Natural killer cell treated with Interleukin-12 subunit alpha and Interleukin-12 subunit beta and Interleukin-15 and Interleukin-18, amount 100 ng/mL, for 72 hours (primary cell): ENCODE measurements around the gene FGD1. TPM values are rescaled to one million over a fixed set of nuclear protein-coding genes. Genes with fewer than 3 reads are reported as not detected.

Source experiments
- ATAC-seq, 2 donors: fragments of 150-1000 bp; cut with Tn5 transposase in 1 of 2; sonication (Bioruptor Pico), chemical (Tn5 transposase) in 1 of 2; 2 replicates each; pipeline ENCODE4 v1.10.0; 2021
- DNase-seq: peaks from one replicate; pipeline ENCODE4 v3.0.0; 2022; ENCODE audit warnings: low spot score
- H3K27ac Mint-ChIP-seq, 2 donors: 1 replicate in 1 of 2; 2 replicates in 1 of 2; pipeline ENCODE4 v1.8.0; 2022; ENCODE audit warnings: mixed read lengths in 2 of 2, mild to moderate bottlenecking in 1 of 2, moderate library complexity in 1 of 2
- H3K27me3 Mint-ChIP-seq, 2 donors: 1 replicate in 1 of 2; 2 replicates in 1 of 2; pipeline ENCODE4 v1.8.0; 2022; ENCODE audit warnings: mixed read lengths in 2 of 2
- H3K36me3 Mint-ChIP-seq: one replicate; pipeline ENCODE4 v1.8.0; 2022; ENCODE audit warnings: mixed read lengths
- H3K4me1 Mint-ChIP-seq, 2 donors: 1 replicate in 1 of 2; 2 replicates in 1 of 2; pipeline ENCODE4 v1.8.0; 2022; ENCODE audit warnings: low read depth in 2 of 2, mixed read lengths in 2 of 2, mild to moderate bottlenecking in 1 of 2
- H3K4me3 Mint-ChIP-seq: one replicate; pipeline ENCODE4 v1.8.0; 2022; ENCODE audit warnings: mixed read lengths
- H3K9me3 Mint-ChIP-seq: 2 replicates; pipeline ENCODE4 v1.8.0; 2022; ENCODE audit warnings: mixed read lengths
- total RNA-seq, 2 donors: library from RNA; stranded (reverse); gene quantifications; one replicate each; pipeline ENCODE4 v1.2.3, GENCODE V29; 2022

Gene FGD1
- total RNA-seq, 2 donors from 2014 or later: not detected

GRCh38 chrX:54407266-54407665 is 88.8 kb downstream of the FGD1 start:
- DNase-seq (no peak), ATAC-seq (no peak)
- H3K36me3 Mint-ChIP-seq: no peaks in the 10 kb centered on the region
- H3K4me1 Mint-ChIP-seq: peaks cover 0 to 13% of the 10 kb centered on the region in 2 donors
- no peak overlapping the region for H3K27ac Mint-ChIP-seq
- H3K27me3 Mint-ChIP-seq: peaks cover 24 to 26% of the 10 kb centered on the region in 2 donors
- no peak overlapping the region for H3K4me3 Mint-ChIP-seq
- no peaks in the 10 kb centered on the region for H3K9me3 Mint-ChIP-seq

GRCh38 chrX:54397113-54397512 is 98.9 kb downstream of the FGD1 start:
- no peaks in the 10 kb centered on the region for H3K36me3 Mint-ChIP-seq
- DNase-seq (no peak), ATAC-seq (no peak)
- no peaks in the 10 kb centered on the region for H3K9me3 Mint-ChIP-seq
- no peak overlapping the region for H3K4me3 Mint-ChIP-seq
- no peaks in the 10 kb centered on the region for H3K4me1 Mint-ChIP-seq
- H3K27ac Mint-ChIP-seq: no peak overlapping the region
- H3K27me3 Mint-ChIP-seq: peaks cover 8 to 13% of the 10 kb centered on the region in 2 donors

Other genes starting within 250 kb of the FGD1 start
- gene WNK3, start 138.2 kb downstream of the FGD1 start, total RNA-seq: under 1 TPM; 0.26 to 0.33 TPM
- gene TSR2, start 55.8 kb downstream of the FGD1 start, total RNA-seq: 10 to 100 TPM; 43.2 to 52.8 TPM
- 10 to 100 TPM; 57.1 to 91.0 TPM for gene GNL3L, start 34.0 kb upstream of the FGD1 start, total RNA-seq